HG02623 (cell line): Measurements from ENCODE around the gene FASTK.

Experiments
- ATAC-seq: cut with Tn5 transposase; IDR thresholded peaks from one replicate; pipeline ENCODE4 v1.9.1; 2021; ENCODE audit warnings: moderate library complexity; ENCODE audit not compliant: unreplicated experiment

Gene FASTK, protein sequence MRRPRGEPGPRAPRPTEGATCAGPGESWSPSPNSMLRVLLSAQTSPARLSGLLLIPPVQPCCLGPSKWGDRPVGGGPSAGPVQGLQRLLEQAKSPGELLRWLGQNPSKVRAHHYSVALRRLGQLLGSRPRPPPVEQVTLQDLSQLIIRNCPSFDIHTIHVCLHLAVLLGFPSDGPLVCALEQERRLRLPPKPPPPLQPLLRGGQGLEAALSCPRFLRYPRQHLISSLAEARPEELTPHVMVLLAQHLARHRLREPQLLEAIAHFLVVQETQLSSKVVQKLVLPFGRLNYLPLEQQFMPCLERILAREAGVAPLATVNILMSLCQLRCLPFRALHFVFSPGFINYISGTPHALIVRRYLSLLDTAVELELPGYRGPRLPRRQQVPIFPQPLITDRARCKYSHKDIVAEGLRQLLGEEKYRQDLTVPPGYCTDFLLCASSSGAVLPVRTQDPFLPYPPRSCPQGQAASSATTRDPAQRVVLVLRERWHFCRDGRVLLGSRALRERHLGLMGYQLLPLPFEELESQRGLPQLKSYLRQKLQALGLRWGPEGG

DNA sequence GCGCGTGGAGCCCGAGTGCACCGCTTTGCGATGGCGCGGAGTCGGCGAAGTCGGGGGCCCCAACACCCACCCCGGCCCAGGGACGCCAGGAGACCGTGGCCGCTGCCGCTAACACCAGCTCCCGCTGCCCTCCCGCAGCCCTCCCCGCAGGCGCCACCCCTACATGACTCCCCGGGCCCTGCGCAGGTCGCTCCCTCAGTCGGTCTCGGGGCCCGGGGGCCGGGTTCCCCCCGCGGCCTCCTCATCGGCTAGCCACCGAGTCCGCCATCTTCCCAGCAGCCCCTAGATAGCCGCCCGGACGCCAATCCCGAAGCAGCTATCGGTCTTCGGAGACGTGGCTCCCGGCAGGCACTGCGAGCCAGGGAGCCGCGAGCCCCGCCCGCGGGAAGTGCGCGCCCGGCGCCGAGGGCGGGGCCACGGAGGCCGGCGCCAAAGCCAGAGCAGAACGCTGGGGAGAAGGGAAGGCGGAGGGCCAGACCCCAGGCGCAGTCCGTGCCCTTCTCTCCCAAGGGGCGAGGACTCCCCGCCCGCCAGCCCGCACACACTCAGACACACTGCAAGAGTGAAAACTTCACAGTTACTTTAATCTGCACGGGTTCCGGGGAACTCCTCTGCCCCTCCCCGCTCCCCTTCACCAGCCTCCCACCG is at the start of gene FASTK:
Gene FASTK, minus strand, starts transcription at position 288 of the 648 bp plus-strand sequence. Its CDS starts 43 bp downstream, at position 245.
- ATAC-seq, result peak; percentile 70

DNA sequence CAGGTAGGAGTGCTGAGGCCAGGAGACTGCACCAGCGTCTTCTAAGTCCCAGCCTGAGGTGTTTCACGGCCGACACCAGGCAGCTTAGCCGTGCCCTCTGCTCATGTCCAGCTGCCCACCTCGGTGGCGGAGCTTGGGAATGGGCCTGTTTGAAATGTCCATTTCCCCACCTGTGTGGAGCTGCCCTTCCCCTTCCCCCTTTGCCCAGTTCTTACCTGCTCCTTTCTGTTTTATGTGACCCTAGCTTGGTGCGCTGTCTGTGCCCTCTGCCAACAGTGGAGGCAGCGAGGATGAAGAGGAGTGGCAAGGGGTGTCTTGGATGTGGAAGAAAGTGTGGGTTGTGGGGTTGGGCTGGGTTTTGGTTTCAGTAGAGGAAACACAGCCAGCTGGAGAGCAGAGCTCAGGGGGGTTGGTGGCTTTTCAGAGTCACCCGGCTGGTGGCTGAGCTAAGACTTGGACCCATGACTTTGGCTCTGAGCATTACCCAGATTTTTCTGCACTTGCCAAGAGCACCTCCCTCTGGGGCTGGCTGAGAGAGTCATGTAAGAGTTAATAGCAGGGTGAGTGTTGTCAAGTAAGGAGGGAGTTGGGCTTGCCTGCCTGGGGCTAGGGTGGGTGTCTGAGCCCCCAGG is 49.5 kb upstream of the FASTK start:
- no peak for ATAC-seq

DNA sequence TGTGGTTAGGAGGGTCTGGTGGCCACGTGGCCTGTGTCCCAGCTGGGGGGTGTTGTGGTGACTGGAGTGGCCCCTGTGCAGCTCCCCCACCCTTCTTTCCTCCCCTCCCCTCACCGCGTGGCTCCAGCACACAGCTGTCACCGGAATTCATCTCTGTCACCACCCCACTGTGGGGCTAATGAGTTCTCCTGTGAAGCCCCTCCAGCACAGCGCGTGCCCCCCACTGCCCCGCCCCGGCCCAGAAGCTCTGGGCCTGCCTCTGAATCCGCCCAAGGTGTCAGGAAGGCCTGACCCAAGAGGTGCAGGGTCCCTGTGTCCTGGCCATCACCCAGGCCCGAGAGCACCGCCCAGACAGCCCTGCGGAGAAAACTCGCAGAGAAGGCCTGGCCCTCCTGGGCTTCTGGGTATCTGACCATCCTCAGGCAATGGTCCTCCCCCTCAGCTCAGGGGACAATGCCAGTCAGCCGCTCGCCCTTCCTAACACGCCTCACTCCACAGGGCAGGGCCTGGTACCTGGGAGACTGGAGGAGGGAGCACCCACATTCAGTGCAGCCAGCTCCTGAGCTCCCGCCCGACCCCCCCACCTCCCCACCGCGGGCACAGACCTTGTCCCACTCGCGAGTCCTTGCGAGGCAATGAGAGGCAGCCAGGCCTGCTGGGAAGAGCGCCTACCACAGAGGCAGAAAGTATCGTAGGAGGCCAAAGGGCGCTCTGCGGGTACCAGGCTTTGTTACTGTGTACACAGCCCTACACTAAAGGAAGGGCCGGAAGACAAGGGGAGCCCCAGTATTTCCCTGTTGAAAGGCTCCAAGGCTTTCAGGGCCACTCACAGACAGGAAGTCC is 48.7 kb upstream of the FASTK start:
- no peak for ATAC-seq

DNA sequence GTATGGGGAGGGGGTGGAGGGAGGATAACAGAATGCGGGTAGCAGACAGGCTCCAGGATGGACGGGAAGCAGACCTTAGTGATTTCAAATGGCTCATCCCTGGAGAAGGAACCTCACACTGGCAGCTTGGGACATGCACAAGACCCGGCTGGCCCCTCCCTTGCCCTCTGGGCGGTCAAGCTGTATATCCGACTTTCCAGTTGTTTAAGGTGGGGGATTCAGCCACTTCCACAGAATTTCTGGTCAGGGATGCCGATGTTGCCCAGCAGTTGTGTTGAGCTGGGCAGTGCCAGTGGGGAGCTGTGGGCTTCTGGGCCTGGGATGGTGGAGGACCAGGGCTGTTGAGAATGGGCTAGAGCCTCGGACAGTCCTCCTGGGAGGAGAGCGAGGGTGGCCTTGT is 48.1 kb upstream of the FASTK start:
- no peak for ATAC-seq

DNA sequence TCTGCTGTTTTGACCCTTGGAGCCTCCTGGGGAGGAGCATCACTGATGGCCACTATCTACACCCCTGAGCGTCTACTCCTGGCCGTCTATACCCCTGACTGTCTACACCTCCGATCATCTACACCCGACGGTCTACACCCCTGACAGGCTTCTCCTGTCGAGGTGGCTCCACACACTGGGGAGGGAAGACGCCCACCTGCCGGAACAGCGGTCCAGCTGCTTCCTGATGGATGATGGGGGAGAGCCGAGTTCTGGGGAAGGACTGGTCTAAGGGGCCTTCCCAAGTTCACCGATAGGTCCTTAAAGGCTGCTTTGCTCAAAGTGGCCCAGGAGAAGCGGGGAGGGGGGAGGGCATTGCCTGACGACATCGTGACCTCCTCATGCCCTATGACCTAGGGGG is 47.5 kb upstream of the FASTK start:
- ATAC-seq, result no peak

DNA sequence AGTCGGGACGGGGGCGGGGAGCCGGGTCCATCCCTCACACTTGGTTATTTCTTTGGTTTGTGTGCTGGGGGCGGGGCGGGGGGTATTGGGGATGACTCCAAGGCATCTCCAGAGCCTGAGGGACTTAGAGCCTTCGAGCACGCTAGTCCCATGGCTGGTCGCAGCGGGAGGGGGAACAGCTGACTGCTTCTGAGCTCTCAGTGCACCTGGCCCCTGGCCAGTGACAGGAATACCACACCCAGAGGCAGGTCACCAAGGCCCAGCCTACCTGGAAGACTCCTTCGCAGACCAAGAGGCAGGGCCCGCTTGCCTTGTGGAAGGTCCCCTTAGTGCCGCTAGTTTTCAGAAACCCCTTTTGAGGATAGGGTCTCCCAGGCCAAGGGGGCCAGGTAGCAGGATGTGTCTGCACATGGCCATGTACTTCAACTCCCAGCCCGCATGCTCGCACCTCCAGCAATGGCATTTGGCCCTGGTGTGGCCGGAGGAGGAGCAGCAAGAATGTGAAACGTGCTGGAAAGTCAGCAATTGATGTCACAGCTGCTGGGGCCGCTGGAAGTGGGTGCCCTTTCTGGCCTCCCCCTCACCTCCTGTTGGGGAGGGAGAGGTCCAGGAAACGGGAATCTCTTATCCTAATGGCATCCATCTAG is 46.0 kb upstream of the FASTK start:
- no peak for ATAC-seq

DNA sequence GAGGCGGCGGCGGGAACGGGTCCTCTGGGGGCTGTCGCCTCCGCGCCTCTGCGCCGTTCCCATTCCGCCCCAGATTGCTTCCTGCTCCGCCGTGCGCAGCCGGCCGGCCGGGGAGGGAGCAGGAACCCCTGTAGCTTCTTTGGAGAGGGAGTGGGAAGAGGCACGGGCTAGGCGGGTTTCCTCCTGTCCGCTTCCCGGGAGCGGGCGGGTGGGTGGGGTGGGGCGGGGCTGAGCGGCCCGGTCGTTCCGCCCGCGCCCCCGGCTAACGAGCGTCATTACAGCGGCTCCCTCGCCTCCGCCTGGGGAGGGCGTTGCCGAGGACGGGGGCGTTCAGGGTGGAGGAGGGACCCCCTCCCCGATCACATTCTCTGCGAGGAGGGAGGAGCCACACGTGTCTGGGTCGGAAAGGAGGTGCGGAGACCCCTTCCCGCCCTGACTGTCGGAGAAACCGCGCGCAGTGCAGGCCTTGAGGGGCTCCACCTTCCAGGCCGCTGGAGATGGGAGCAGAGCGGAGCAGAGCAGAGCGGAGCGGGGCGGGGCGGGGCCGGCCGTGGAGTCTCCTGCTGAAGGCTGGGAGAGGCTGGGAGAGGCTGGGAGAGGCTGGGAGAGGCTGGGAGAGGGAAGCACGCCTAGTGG is 45.4 kb upstream of the FASTK start:
- no peak for ATAC-seq

DNA sequence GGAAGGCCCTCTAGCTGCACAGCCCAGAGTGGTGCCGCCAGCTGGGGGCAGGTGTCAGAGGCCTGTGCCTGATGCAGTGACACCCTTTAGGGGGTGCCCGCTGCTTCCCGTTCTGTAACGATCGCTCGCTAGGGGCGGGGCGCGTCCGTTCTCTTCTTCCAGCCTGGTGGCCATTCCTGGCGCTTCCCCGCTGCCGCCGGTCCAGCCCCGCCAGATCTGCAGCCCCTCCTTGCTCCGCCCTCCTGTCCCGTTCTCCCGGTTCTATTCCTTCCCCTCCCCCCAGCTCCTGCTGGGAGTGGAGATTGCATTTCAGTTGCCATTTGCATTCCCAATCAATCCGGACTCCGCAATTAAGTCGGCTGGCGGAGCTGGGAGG is 44.8 kb upstream of the FASTK start:
- no peak for ATAC-seq

DNA sequence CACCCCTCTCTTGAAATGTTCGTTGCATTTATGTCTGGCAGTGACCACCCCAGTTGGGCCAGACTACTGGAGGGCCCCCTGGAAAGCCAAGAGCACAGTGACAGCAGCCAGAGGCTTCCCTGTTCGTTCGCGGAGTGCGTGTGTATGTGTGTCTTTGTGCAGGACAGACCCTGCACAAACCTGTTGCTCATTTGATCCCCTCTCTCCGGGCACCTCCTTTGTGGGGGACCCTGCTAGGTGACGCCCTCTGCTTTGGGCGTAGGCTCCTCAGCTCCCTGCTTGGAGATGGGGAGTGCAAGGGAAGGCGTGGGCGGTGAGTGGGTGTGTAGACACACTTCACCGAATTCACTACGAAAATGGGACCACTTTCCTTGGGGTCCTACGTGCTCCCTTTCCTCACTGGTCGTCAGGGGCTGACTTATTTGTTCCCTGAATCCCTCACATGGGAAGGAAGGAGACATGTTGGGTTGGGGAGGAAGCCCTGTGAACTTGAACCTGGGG is 44.3 kb upstream of the FASTK start:
- ATAC-seq, result no peak

DNA sequence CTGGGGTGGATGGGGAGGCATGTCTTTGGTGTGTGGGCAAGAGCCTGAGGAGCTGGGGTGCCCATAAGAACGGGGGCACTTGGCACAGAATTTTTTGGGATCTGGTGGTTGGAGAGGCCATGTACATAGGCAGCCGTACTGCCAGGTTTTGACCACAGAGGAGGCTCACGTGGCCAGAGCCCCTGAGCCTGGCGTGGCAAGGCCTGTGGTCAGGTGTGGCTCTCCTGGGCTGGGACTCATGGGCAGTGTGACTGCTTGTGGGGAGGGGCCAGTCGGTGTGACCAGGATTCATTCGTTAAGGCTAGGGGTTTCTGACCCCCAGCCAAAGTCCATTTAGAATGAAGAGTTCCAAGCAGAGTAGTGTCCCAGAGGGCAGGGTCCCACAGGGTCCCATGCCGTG is 43.9 kb upstream of the FASTK start:
- no peak for ATAC-seq

DNA sequence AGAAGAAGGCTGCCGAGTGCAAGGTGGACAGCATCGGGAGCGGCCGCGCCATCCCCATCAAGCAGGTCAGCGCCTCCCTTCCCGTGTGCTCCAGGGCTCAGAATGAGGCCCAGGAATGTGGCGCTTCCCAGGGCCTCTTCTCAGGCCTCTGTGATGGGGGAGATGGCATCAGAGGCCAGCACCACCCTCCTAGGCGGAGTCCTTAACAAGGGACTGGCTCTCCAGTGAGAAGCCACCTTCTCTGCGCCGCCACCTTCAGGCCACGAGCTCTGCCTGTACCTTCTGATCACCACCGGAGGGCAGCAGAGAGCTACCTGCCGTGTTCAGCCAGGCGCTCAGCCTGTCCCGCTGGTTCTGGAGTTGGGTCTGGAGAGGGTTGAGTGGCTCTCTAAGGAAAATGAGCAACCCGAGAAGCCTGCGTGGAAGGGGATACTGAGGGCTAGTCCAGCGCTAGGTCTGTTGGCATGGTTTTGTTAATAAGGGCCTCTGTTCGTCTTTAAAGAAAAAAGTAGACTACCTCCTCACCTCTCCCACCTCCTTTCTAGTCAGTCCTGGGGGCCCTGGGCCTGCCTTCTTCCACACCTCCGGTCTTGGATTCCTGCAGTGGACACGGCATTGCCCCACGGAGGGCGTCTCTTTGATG is 43.3 kb upstream of the FASTK start:
- peak; percentile 77 for ATAC-seq

DNA sequence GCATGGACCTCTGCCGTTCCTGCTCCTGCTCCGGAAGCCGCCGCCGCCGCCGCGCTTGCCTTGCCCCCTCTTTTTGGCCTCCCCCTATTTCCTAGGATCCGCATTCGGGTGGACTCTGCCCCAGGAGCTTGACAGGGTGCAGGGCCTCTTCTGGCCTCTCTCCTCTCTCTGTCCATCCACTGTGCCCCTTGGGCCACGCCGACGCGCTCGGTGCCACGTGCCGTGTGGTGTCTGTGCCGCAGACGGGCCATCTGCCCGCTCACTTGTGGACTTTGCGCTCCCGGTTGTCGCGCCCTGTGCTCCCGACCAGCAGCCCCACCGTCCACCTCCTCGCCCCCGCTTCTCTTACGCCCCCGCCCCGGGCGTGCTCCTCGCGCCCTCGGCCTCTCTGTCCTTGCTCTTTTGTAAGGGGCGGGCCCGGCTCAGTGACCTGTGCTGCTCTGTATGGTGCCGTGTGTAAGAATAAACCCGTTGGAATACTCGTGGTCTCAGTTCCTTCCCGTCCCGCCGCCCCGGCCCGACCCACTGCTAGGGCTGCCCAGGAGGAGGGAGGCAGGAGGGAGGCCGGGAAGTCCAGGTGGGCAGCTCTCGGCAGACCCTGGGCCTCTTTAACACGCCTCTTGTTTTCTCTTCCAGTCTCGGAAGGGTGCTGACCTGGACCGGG is 42.7 kb upstream of the FASTK start:
- ATAC-seq, result no peak

DNA sequence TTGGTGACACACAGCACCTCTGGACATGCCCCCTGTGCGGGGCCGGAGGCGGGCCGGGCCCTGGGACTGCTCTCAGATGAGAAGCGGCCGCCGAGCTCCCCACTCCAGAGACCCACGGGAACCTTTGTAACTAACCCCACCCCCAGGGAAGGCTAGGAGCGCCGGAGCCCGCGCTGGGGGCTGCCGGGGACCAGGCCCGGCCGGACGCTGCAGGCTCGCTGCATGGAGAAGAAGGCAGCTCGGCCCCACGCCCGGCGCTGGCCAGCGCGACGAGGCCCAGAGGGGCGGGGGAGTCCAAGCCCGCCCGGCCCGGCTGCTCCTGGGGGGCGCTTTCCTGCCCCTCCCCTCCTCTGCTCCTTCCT is 42.2 kb upstream of the FASTK start:
- no peak for ATAC-seq

DNA sequence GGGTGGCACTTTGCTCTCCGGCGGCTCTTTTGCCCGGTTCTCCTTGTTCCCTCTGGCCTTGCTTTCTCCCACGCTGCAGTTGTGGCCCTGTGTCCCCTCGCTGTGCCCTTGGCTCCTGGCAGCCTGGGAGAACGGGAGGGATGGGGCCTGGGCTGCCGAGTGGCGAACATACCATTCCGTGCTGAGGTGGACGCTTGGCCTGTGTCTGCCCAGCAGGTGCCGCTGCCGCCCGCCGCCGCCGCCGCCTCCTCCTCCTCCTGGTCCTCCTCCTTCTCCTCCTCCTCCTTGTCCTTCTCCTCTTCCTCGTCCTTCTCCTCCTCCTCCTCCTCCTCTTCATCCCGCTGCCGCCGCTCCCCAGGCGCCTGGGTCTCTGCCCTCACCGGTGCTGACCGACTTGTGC is 41.7 kb upstream of the FASTK start:
- ATAC-seq, result no peak

DNA sequence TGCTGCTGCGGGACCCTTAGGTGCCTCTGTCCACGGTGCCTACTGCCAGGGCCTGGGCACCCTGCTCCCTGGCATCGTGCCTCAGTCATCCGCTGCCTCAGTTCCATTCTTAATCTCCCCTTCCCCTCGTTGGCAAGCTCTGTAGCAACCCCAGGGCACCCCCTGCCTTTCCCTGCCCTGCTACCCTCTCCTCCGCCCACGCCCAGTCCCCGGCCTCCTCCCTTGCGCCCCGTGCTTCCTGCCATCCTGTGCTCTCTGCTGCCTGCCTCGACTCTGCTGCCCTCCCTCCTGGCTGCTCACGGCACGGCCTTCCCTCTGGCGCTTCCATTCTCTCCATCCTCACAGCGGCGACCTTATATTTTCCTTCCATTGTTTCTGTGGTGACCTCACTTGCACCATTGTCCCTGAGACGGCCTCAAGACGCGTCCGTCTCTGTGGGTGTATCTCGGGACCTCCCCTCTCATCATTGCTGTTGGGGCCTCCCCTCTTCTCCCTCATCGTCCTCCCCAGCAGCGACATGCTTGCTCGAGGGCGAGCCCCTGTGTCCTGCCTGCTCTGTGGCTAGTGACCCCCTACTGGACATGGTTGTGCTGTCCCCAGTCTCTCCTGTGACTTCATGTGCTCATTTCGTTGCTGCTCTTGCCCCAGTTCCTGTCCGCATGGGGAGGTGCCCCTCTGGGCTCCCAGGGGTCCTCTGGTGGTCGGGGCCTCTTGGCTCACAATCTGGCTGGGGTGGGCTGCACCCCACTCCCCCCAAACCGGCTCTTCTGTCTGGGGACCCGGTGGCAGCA is 41.0 kb upstream of the FASTK start:
- ATAC-seq, result no peak

DNA sequence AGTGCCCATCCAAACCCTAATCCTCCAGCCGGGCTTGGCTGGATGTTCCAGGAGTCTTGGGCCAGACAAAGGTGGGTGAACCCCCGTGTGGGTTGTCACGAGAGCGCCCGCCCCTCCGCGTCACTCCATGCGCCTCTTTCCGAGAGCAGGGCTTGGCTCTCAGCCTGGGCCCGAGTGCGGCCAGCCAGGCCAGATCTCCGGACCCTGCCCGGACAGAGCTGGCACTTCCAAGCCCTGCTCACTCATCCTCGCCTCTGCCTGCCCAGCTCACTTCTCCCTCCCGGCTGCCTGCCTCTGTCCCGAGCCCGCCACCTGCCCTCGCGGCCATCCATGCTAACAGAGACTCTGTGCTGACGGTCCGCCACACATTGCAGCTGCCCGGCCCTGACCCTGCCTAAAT is 40.3 kb upstream of the FASTK start:
- no peak for ATAC-seq

DNA sequence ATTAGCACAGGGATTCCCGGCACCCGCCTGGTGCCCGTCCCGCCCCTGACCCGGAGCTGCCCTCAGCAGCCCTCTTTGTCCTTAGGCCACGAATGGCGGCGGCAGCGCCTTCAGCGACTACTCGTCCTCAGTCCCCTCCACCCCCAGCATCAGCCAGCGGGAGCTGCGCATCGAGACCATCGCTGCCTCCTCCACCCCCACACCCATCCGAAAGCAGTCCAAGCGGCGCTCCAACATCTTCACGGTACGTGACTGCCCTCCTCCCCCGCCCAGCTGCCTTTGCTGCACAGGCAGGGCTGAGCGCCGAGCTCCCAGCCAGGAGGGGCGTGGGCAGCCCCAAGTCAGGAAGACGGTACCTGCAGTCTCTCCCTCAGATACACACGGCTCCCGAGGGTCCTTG is 39.3 kb upstream of the FASTK start:
- ATAC-seq, result no peak

DNA sequence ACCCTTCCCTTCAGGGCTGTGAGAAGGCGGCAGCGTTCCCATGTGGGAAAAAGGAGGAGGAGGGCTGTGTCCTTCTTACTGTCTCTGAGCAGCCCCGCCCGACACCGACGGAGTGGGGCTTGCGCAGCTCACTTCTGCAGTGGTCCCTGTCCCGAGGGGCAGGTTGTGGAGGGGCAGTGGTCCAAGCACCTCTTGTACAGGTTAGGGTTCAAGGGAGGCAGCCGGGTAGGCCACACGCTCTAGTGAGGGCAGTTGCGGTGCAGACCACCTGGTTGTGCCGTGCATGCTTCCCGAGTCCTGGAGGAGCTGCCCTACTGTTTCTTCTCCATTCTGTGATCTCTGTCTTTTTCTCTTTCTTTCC is 38.4 kb upstream of the FASTK start:
- ATAC-seq, result no peak
